HG03575 (cell line): ENCODE measurements around the gene TUBB4A.
"Not testable (repeated sequence)": the region's sequence is repeated elsewhere in the genome, so short reads cannot be mapped to it uniquely, and the experiment has no call there.

Source experiments
- ATAC-seq: cut with Tn5 transposase; IDR thresholded peaks from one replicate; pipeline ENCODE4 v1.9.1; 2021; ENCODE audit not compliant: unreplicated experiment, insufficient number of reproducible peaks, low FRiP score; ENCODE audit errors: extremely low read depth

TUBB4A gene

DNA sequence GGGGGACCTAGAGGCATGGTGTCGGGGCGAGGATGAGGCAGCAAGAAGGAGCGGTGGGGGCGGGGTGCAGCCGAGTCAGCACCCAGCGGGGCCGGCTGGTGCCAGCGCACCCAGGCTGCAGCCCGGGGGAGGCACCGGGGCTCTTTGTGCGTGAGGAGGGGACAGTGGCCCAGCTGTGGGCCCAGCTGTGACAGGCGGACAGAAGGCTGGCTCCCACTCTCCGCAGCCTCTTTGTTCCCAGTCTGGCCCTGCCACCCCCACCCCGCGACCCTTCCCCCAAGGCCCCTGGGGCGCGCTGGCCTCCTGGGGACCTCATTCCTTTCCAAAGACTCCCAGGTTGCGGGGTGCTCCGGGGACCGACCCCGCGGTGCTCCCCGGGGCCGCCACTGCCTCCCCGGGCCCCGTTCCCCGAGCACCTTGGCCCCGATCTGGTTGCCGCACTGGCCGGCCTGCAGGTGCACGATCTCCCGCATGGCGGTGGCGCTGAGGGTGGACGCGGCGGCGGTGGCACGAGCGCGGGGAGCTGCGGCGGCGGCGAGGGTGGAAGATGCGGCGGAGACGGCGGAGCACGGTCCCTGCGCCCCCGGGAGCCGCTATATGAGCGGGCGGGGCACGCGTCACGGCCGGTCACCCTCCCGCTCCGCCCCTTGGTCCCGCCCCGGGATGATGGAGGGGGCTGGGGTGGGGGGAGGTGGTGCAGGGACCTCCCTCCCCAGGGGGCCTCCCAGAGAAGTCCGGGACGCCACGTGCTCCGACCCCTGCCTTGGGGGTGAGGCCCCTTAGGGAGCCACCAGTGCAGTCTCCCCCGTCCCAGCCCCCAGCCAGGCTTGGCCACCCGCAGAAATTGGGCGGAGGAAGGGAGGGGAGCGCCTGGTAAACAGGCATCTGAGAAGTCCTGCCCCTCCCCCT lies at the start of gene TUBB4A:
TUBB4A (minus strand) TSS at position 570 of the 909 bp plus-strand sequence; CDS start at position 473, 97 bp downstream.
- no peak for ATAC-seq

- no peak for ATAC-seq
These were observed 49.0 kb upstream of the TUBB4A start for GRCh38 chr19:6551091-6551490.

- not testable (repeated sequence) for ATAC-seq
These were observed 48.6 kb upstream of the TUBB4A start for GRCh38 chr19:6550679-6551078.

GRCh38 chr19:6543866-6544347 lies 41.8 kb upstream of the TUBB4A start:
- no peak for ATAC-seq

GRCh38 chr19:6540918-6541689 lies 39.0 kb upstream of the TUBB4A start:
- ATAC-seq = no peak

DNA sequence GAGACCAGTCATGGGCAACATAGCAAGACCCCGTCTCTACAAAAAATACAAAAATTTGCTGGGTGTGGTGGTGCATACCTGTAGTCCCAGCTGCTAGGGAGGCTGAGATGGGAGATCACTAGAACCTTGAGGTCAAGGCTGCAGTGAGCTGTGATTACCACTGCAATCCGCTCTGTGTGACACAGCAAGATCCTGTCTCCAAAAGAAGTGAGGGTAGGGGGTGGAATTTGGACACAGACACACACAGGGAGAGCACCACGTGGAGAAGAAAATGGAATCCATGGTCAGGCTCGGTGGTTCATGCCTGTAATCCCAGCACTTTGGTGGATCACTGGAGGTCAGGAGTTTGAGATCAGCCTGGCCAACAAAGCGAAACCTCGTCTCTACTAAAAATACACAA lies 37.4 kb upstream of the TUBB4A start:
- no peak for ATAC-seq

DNA sequence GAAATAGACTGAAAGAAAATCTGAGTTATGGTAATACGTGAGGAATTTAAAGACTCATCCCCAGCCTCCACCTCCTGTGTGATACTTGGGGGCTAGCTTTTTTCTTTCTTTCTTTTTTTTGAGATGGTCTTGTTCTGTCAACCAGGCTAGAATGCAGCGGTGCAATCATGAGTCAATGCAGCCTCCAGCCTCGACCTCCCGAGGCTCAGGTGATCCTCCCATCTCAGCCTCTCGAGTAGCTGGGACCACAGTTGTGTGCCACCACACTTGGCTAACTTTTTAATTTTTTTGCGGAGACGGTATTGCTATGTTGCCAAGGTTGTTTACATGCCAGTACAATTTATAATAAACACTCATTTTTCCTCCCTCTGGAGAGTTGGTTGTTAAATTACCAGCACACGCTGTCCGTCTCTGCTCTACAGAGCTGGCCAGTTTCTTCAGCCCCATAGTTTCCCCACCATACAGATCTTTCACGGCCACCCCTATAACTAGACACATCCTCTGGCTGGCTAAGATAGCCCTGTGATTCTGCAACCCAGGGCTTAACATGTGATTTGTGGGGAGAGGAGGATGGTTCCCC lies 33.5 kb upstream of the TUBB4A start:
- ATAC-seq = peak; percentile 1

- ATAC-seq = no peak
These were observed 32.5 kb upstream of the TUBB4A start for GRCh38 chr19:6534451-6535093.

DNA sequence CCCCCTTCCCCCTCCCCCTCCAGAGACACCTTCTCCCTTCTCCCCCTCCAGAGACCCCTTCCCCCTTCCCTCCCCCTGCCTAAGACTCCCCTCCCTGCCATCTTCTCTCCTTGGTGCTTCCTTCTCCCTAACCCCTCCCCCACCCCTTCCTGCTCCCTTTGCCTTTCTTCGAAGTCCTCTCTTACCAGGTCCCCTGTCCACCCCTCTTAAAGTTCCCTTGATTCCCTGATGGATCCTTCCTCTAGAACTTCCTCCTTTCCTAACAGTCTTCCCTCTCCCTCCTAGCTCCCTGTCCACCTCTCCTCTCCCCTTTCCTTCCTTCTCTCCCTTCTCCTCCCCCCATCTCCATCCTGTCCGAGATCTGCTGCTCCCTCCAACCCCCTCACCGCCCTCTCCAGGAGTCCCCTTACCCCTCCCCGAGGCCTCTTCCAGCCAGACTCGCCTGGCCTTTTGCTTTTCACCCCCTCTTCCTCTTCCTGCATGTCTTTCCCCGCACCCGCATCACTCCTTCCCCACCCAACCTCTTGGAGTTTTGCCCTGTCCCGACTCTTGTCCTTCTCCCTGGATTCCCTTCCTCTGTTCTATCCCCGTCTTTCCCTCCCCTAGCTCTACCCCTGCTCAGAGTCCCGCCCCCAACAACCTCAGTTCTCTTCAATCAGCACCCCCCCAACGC lies 31.8 kb upstream of the TUBB4A start:
- ATAC-seq = no peak

- no peak for ATAC-seq
These were observed 30.9 kb upstream of the TUBB4A start for GRCh38 chr19:6533000-6533328.

GRCh38 chr19:6532244-6532999 lies 30.3 kb upstream of the TUBB4A start:
- ATAC-seq = no peak

GRCh38 chr19:6531956-6532243 lies 29.8 kb upstream of the TUBB4A start:
- no peak for ATAC-seq

DNA sequence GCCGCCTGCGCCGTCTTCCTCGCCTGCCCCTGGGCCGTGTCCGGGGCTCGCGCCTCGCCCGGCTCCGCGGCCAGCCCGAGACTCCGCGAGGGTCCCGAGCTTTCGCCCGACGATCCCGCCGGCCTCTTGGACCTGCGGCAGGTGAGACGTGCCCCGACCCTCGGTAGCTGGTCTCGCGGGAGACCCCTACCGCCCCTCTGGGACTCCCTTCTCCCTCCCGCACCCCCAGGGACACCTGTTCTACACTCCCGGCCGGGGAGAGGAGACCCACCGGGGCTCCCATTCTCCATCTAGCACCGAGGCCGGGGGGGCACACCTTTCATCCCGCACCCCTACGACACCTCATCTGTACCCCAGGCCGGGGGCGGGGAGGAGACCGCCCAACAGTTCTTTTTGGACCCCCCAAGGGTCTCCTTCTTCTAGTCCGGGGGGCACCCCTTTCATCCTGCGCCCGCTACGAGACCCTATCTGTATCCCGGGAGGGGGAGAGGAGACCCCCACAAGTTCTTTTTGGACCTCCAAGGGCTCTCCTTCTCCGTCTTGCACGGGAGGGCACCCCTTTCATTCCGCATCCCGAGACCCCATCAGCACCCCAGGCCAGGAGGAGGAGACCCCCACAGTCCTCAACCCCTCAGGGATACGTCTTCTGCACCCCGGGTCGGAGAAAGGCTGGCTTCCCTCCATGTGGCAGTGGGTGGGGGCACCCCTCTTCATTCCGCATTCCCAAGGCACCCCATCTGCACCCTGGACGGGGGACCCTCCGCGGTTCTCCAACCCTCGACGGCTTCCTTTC lies 29.2 kb upstream of the TUBB4A start:
- no peak for ATAC-seq

DNA sequence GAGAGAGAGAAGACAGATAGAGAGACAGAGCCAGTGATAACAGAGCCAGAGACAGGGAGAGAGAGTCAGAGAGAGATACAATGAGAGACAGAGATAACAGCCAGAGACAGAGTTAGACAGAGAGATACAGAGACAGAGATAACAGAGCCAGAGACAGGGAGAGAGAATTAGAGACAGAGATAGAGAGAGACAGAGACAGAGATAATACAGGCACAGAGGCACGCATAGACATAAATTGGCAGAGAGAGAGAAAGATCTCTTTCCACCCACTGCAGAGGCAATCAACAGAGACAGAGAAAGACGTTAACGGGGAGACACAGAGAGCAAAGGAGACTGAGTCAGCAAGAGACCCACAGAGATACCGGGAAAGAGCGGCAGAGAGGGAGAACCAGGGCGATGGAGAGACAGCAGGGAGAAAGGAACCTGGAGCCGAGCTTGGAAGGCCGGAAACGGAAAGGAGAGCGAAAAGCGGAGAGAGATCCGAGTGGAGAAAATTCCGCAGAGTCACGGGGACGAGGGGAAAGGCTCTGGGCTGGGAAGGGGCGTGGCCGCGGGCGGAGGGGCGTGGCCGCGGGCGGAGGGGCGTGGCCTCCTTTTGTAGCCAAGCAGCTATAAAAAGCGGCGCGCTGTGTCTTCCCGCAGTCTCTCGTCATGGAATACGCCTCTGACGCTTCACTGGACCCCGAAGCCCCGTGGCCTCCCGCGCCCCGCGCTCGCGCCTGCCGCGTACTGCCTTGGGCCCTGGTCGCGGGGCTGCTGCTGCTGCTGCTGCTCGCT lies 28.5 kb upstream of the TUBB4A start, which contains the start of gene TNFSF9:
TNFSF9 (plus strand) TSS at position 641 of the 777 bp plus-strand sequence; CDS start at position 652, 11 bp downstream.
- ATAC-seq = no peak

DNA sequence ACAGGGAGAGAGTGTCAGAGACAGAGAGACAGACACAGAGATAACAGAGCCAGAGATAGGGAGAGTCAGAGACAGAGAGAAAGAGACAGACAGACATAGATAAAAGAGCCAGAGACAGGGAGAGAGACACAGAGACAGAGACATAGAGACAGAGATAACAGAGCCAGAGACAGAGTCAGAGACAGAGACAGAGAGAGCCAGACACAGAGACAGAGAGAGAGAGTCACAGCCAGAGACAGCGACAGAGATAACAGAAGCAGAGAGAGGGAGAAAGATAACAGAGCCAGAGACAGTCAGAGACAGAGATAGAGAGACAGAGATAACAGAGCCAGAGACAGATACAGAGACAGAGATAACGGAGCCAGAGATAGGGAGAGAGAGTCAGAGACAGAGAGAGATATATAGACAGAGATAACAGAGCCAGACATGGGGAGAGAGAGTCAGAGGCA lies 27.9 kb upstream of the TUBB4A start:
- ATAC-seq = no peak

DNA sequence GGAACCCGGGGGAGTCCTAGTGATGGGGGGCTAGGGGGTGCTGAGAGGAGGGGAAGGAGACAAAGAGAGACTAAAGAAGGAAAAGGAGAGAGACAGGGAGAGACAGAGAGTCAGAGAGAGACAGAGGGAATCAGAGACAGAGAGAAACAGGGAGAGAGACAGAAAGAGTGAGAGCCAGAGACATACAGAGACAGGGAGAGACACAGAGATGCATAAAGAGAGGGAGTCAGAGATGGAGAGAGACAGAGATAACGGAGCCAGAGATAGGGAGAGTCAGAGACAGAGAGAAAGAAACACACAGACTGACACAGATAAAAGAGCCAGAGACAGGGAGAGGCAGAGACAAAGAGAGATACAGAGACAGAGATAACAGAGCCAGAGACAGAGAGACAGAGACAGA lies 27.2 kb upstream of the TUBB4A start:
- no peak for ATAC-seq
